SK-N-SH treated with all-trans-retinoic acid at 6 μM for 48 hours (cell line): ENCODE data around the gene COG2.

ENCODE experiments used
- PATZ1 ChIP-seq: fragments of 250-450 bp; sonication (Bioruptor Pico); IDR thresholded peaks from 2 replicates; pipeline ENCODE4 v1.8.0; 2020; ENCODE audit warnings: mild to moderate bottlenecking, moderate library complexity, borderline replicate concordance
- SNAI2 ChIP-seq: fragments of 250-450 bp; sonication (Bioruptor Pico); IDR thresholded peaks from 2 replicates; pipeline ENCODE4 v1.5.0; 2020; ENCODE audit warnings: mild to moderate bottlenecking, moderate library complexity
- ZFP30 ChIP-seq: fragments of 450-650 bp; formaldehyde crosslinking; IDR thresholded peaks from 2 replicates; pipeline ENCODE4 v1.5.0; 2022; ENCODE audit warnings: mild to moderate bottlenecking, moderate library complexity
- ZNF565 ChIP-seq: fragments of 450-650 bp; formaldehyde crosslinking; conservative IDR thresholded peaks from 2 replicates; pipeline ENCODE4 v1.5.0; 2020; ENCODE audit warnings: low read depth, mild to moderate bottlenecking, moderate library complexity
- ZNF70 ChIP-seq: fragments of 450-650 bp; formaldehyde crosslinking; IDR thresholded peaks from 2 replicates; pipeline ENCODE4 v1.5.0; 2020; ENCODE audit warnings: mild to moderate bottlenecking, moderate library complexity

- TF ChIP-seq PATZ1 (no peak), ZNF70 (CRISPR knock-in tag) (no peak), ZNF565 (no peak), ZFP30 (CRISPR knock-in tag) (no peak), SNAI2 (CRISPR knock-in tag) (no peak)
These were observed 64.8 kb downstream of the COG2 start for GRCh38 chr1:230706887-230707731.
